ENCODE results near the gene CDH13. TPM values are rescaled to one million over a fixed set of nuclear protein-coding genes. Genes with fewer than 3 reads are reported as not detected.
A peak's percentile ranks its signal among the peaks of the same experiment; 100 is the strongest.

CDH13 gene
- total RNA-seq, 1 donor = 102 TPM

DNA sequence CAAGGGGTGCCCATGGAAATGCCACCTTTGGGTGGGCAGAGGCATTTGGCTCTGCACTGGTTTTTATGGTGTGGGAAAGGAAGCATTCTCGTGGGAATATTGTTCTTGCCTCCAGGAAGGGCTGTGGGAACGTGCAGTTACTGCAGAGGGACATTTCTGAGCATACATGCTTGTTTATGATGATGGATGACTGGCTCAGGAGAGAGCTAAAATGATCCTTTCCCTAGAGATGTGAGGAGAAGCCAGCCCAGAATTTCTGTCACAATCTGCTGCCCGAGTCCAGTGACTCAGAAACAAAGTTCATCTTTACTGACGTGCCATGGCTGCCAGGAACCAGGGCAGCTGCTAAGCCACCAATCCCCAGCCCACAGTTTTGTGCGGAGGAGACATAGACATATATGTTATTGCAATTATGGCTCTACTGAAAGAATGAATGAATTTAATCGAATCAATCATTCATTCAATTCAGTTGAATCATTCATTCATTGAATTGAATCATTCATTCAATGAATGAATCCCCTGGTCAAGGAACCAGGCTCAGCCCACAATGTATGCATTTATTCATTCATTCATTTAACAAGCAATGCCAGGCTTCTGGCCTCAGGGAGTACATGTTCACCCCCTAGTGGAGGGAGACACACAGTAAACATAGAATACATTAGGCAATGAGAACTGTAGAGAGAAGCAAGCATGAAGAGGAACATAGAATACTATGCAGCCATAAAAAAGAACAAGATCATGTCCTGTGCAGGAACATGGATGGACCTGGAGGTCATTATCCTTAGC is 766.6 kb downstream of the CDH13 start:
- peak overlapping the region; percentile 58 for H3K27ac ChIP-seq (ENCODE audit: low read depth, low read length)

DNA sequence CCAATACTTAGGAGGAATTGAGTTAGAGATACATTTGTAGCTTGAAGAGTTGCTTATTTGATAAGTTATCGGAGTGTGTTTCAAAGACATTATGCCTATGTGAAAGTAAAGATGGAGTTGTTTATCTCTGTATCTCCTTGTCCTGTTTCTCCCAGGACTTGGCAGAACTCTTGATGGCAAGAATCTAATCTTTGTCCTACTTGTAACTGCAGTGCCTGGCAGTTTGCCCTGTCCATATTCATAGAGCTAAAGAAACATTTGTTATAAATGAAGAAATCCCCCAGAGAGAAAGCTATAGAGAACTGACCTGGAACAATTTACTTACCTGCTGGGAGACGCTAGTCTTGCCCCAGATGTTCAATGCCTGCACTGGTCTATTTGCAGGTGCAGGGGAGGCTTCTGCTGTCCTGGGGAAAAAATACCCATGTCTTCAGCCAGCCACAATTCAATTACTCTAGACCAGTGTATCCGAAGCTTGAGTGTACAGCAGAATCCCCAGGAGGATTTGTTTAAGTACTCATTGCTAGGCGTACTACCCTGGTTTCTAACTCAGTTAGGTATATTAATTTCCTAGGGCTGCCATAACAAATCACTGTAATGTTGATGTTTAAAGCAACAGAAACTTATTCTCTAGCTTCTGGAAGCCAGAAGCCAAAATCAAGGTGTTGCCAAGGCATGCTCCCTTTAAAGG is 771.0 kb downstream of the CDH13 start:
- peaks cover 11% of the 10 kb centered on the region for H3K4me1 ChIP-seq (ENCODE audit: insufficient read depth, low read length)
- no peak overlapping the region for H3K4me3 ChIP-seq (ENCODE audit: insufficient read depth, low read length)
- no peaks in the 10 kb centered on the region for H3K79me2 ChIP-seq (ENCODE audit: insufficient read depth, low read length)
- H2AFZ ChIP-seq (ENCODE audit: low read length) = no peak overlapping the region
- TF ChIP-seq, protein P1, sequence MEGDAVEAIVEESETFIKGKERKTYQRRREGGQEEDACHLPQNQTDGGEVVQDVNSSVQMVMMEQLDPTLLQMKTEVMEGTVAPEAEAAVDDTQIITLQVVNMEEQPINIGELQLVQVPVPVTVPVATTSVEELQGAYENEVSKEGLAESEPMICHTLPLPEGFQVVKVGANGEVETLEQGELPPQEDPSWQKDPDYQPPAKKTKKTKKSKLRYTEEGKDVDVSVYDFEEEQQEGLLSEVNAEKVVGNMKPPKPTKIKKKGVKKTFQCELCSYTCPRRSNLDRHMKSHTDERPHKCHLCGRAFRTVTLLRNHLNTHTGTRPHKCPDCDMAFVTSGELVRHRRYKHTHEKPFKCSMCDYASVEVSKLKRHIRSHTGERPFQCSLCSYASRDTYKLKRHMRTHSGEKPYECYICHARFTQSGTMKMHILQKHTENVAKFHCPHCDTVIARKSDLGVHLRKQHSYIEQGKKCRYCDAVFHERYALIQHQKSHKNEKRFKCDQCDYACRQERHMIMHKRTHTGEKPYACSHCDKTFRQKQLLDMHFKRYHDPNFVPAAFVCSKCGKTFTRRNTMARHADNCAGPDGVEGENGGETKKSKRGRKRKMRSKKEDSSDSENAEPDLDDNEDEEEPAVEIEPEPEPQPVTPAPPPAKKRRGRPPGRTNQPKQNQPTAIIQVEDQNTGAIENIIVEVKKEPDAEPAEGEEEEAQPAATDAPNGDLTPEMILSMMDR (IDR thresholded peaks at IDR 0.05; ENCODE audit: extremely low read depth, low read depth, low read length) = no peak
- H3K27ac ChIP-seq (ENCODE audit: low read depth, low read length) = no peak overlapping the region
- H3K4me2 ChIP-seq (ENCODE audit: insufficient read depth, low read length) = no peak overlapping the region
- no peaks in the 10 kb centered on the region for H3K36me3 ChIP-seq (ENCODE audit: insufficient read depth, low read length)
- no peaks in the 10 kb centered on the region for H3K27me3 ChIP-seq (ENCODE audit: insufficient read depth, low read length)
- no peaks in the 10 kb centered on the region for H4K20me1 ChIP-seq (ENCODE audit: insufficient read depth, low read length)
- DNase-seq (ENCODE audit: insufficient read length, low spot score, missing footprints) = no peak
- no peaks in the 10 kb centered on the region for H3K9me3 ChIP-seq (ENCODE audit: low read depth, low read length)

More for the DNA sequence above, 766.6 kb downstream of the CDH13 start:
- H3K4me2 ChIP-seq (ENCODE audit: insufficient read depth, low read length) = no peak overlapping the region
- no peak overlapping the region for H2AFZ ChIP-seq (ENCODE audit: low read length)
- no peaks in the 10 kb centered on the region for H3K9me3 ChIP-seq (ENCODE audit: low read depth, low read length)
- TF ChIP-seq, protein P1 (IDR thresholded peaks at IDR 0.05; ENCODE audit: extremely low read depth, low read depth, low read length) = peak; percentile 41
- no peaks in the 10 kb centered on the region for H3K36me3 ChIP-seq (ENCODE audit: insufficient read depth, low read length)
- peak; percentile 73 for DNase-seq (ENCODE audit: insufficient read length, low spot score, missing footprints)
- peaks cover 6% of the 10 kb centered on the region for H3K4me1 ChIP-seq (ENCODE audit: insufficient read depth, low read length)
- H4K20me1 ChIP-seq (ENCODE audit: insufficient read depth, low read length) = no peaks in the 10 kb centered on the region
- no peaks in the 10 kb centered on the region for H3K79me2 ChIP-seq (ENCODE audit: insufficient read depth, low read length)
- no peak overlapping the region for H3K4me3 ChIP-seq (ENCODE audit: insufficient read depth, low read length)
- no peaks in the 10 kb centered on the region for H3K27me3 ChIP-seq (ENCODE audit: insufficient read depth, low read length)

DNA sequence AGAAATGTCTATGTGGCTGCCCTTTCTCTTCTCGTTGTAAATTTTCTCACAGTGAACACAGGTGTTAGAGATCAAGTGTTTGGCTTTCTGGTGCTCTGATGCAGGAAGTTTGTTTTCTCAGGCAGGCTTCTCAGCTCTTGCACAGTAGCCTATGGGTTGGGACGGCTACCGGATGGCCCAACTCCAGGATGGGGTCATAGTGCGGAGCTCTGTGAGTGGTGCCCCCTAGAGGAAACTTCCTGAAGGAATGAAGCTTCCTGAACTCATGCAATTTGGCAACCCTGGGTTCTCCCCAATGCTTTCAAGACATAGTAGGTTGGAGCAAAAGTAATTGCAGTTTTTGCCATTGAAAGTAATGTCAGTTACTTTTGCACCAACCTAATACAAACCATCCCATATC is 773.5 kb downstream of the CDH13 start:
- TF ChIP-seq, protein P1 (IDR thresholded peaks at IDR 0.05; ENCODE audit: extremely low read depth, low read depth, low read length) = no peak

DNA sequence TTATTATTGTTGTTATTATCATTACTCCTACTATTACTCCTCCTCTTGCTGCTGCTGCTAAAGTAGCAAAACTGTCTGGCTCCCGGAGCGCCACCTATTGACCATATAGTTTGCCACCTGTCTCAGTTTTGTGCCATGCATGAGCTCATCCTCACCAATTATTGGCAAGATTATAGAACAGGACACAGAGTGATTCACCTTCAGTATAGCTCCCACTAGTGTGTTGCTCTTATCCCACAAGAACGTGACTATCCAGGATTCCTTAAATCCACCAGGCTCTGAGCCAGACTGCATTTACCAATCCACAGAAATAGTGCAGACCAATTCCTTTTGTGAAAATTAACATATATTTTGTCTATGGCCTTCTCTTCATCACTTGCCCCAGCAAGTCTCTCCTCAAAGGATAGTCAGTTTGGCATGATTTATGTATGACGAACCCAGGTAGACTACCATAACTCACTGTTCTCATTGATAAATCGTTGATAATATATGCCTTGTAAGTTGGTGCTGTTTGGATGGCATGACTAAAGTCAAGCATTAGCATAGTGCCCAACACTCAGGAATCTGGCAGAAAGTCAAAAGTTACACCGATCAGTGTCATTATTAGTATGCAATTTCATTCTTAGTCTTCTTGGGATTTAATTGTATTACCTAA is 775.5 kb downstream of the CDH13 start:
- Histone ChIP-seq H3K36me3 (ENCODE audit: insufficient read depth, low read length) (no peaks in the 10 kb centered on the region), H3K79me2 (ENCODE audit: insufficient read depth, low read length) (no peaks in the 10 kb centered on the region), H3K27ac (ENCODE audit: low read depth, low read length) (peak overlapping the region; percentile 70), H3K9me3 (ENCODE audit: low read depth, low read length) (no peaks in the 10 kb centered on the region), H3K4me1 (ENCODE audit: insufficient read depth, low read length) (peaks cover 23% of the 10 kb centered on the region), H4K20me1 (ENCODE audit: insufficient read depth, low read length) (no peaks in the 10 kb centered on the region), H3K27me3 (ENCODE audit: insufficient read depth, low read length) (no peaks in the 10 kb centered on the region), H3K4me3 (ENCODE audit: insufficient read depth, low read length) (no peak overlapping the region), H3K4me2 (ENCODE audit: insufficient read depth, low read length) (no peak overlapping the region), H2AFZ (ENCODE audit: low read length) (no peak overlapping the region)
- DNase-seq (ENCODE audit: insufficient read length, low spot score, missing footprints) = no peak
- TF ChIP-seq, protein P1 (IDR thresholded peaks at IDR 0.05; ENCODE audit: extremely low read depth, low read depth, low read length) = peak; percentile 29

More for the DNA sequence above, 773.5 kb downstream of the CDH13 start:
- Histone ChIP-seq H3K9me3 (ENCODE audit: low read depth, low read length) (no peaks in the 10 kb centered on the region), H3K4me1 (ENCODE audit: insufficient read depth, low read length) (peaks cover 23% of the 10 kb centered on the region), H3K27me3 (ENCODE audit: insufficient read depth, low read length) (no peaks in the 10 kb centered on the region), H2AFZ (ENCODE audit: low read length) (no peak overlapping the region), H3K36me3 (ENCODE audit: insufficient read depth, low read length) (no peaks in the 10 kb centered on the region), H3K27ac (ENCODE audit: low read depth, low read length) (no peak overlapping the region), H4K20me1 (ENCODE audit: insufficient read depth, low read length) (no peaks in the 10 kb centered on the region), H3K4me3 (ENCODE audit: insufficient read depth, low read length) (no peak overlapping the region), H3K79me2 (ENCODE audit: insufficient read depth, low read length) (no peaks in the 10 kb centered on the region), H3K4me2 (ENCODE audit: insufficient read depth, low read length) (no peak overlapping the region)
- no peak for DNase-seq (ENCODE audit: insufficient read length, low spot score, missing footprints)
